ENCODE data around the gene VMP1. TPM values are rescaled to one million over a fixed set of nuclear protein-coding genes. Genes with fewer than 3 reads are reported as not detected.

The VMP1 gene
- 100 to 1,000 TPM in 2 of 5 experiments, 10 to 100 TPM in 3; 70.3 to 370 (median 82.5) TPM for total RNA-seq
- 10 to 100 TPM; 42.0 to 48.4 TPM for polyA plus RNA-seq
- total RNA-seq = 102 reads per million, percentile 85 among the genes with 10 or more reads in this experiment

GRCh38 chr17:59707149-59707970 is at the start of gene VMP1, which contains the start of gene PTRH2:
TSS of gene VMP1 (plus strand) at chr17:59707654. CDS start at chr17:59731447, 23,793 bp downstream.
TSS of gene PTRH2 (minus strand) at chr17:59707430. CDS start at chr17:59697978, 9,452 bp downstream.
- Histone ChIP-seq H3K4me3 (ENCODE audit: low read length) (peak within 1 kb of the TSS; percentile 90), H3K27ac (ENCODE audit: low read depth, low read length) (peak within 1 kb of the TSS; percentile 90), H3K27me3 (ENCODE audit: control insufficient read depth in 2 of 2, insufficient read depth in 2 of 2, low read length in 2 of 2) (no peaks in the 10 kb centered on the region), H3K4me1 (ENCODE audit: control insufficient read depth in 2 of 2, insufficient read depth in 2 of 2, low read length in 2 of 2) (peaks cover 26 to 28% of the 10 kb centered on the region in 2 donors), H3K36me3 (ENCODE audit: control insufficient read depth in 2 of 3, insufficient read depth in 3 of 3, low read length in 3 of 3) (no peaks in the 10 kb centered on the region), H3K9me3 (ENCODE audit: control insufficient read depth in 2 of 3, low read length in 3 of 3) (no peaks in the 10 kb centered on the region)
- ATAC-seq (peak; percentile 96), DNase-seq (peak; percentile 72 to 94 (median 83))
- H3K4me3 Mint-ChIP-seq = peak within 1 kb of the TSS; percentile 97 to 100 (median 99)
- intact Hi-C loops (cut with micrococcal nuclease) = loop anchor here (1.0 to 10.0 kb wide), 13 partner anchors 79 to 1855 kb away; partner anchors contain the start of genes CLTC (in 2 of the 2), DHX40 (in 2 of the 2), HEATR6 (in 2 of the 2) and RPS6KB1 (in 2 of the 2)
- H3K27me3 Mint-ChIP-seq = no peaks in the 10 kb centered on the region
- H3K4me1 Mint-ChIP-seq = peaks cover 39 to 86% (median 68%) of the 10 kb centered on the region in 7 donors
- peak within 1 kb of the TSS; percentile 96 to 100 (median 99) for H3K27ac Mint-ChIP-seq
- ChIA-PET CTCF (interaction anchor here (0.6 to 1.4 kb wide), 4 partner anchors 45 to 88 kb away, joined by 3 to 5 read pairs (median 3); partner anchors contain the start of gene CLTC), POLR2A (interaction anchor here (0.6 to 2.4 kb wide), 8 partner anchors 14 to 1214 kb away, joined by 3 to 21 read pairs (median 6); partner anchors contain the start of genes BCAS3 and CLTC)
- H3K9me3 Mint-ChIP-seq = peaks cover 0 to 2% (median 0%) of the 10 kb centered on the region in 11 donors
- peaks cover 0 to 22% (median 7%) of the 10 kb centered on the region in 5 donors for H3K36me3 Mint-ChIP-seq

GRCh38 chr17:59666235-59666634 is 41.2 kb upstream of the VMP1 start:
- intact Hi-C loops (cut with micrococcal nuclease) = loop anchor here in 1 of 2 donors (5.0 kb wide), 1 partner anchor 36 kb away; no protein-coding TSS in a partner anchor
- ATAC-seq = no peak

GRCh38 chr17:59668816-59669215 is 38.6 kb upstream of the VMP1 start:
- Mint-ChIP-seq H3K4me3 (no peak overlapping the region), H3K4me1 (peaks cover 4 to 28% (median 16%) of the 10 kb centered on the region in 7 donors), H3K27me3 (no peaks in the 10 kb centered on the region), H3K9me3 (no peaks in the 10 kb centered on the region), H3K36me3 (peaks cover 0 to 23% (median 7%) of the 10 kb centered on the region in 5 donors), H3K27ac (peak overlapping the region in 7 of 9 donors; percentile 10 to 68 (median 43))
- no peaks in the 10 kb centered on the region for H3K4me1 ChIP-seq (ENCODE audit: control insufficient read depth in 2 of 2, insufficient read depth in 2 of 2, low read length in 2 of 2)
- H3K9me3 ChIP-seq (ENCODE audit: control insufficient read depth in 2 of 3, low read length in 3 of 3) = no peaks in the 10 kb centered on the region
- H3K4me3 ChIP-seq (ENCODE audit: low read length) = no peak overlapping the region
- ChIA-PET CTCF (no interaction called here), POLR2A (interaction anchor here (1.0 to 1.4 kb wide), 2 partner anchors 12 to 18 kb away, joined by 3 to 4 read pairs; no protein-coding TSS in a partner anchor)
- ATAC-seq (no peak), DNase-seq (no peak)
- H3K27ac ChIP-seq (ENCODE audit: low read depth, low read length) = no peak overlapping the region
- intact Hi-C loops (cut with micrococcal nuclease) = loop anchor here in 1 of 2 donors (5.0 kb wide), 1 partner anchor 33 kb away; no protein-coding TSS in a partner anchor
- no peaks in the 10 kb centered on the region for H3K27me3 ChIP-seq (ENCODE audit: control insufficient read depth in 2 of 2, insufficient read depth in 2 of 2, low read length in 2 of 2)
- peaks cover 13 to 69% (median 44%) of the 10 kb centered on the region in 3 experiments for H3K36me3 ChIP-seq (ENCODE audit: control insufficient read depth in 2 of 3, insufficient read depth in 3 of 3, low read length in 3 of 3)

More at GRCh38 chr17:59666235-59666634, 41.2 kb upstream of the VMP1 start:
- H3K27ac Mint-ChIP-seq = no peak overlapping the region
- ChIA-PET CTCF (no interaction called here), POLR2A (interaction anchor here (0.9 kb wide), 1 partner anchor 46 kb away, joined by 3 read pairs; the partner anchor contains the start of gene CLTC)
- peaks cover 0 to 19% (median 12%) of the 10 kb centered on the region in 7 donors for H3K4me1 Mint-ChIP-seq
- peaks cover 4 to 20% (median 11%) of the 10 kb centered on the region in 5 donors for H3K36me3 Mint-ChIP-seq
- H3K27ac ChIP-seq (ENCODE audit: low read depth, low read length) = no peak overlapping the region
- no peak for DNase-seq
- no peaks in the 10 kb centered on the region for H3K9me3 ChIP-seq (ENCODE audit: control insufficient read depth in 2 of 3, low read length in 3 of 3)
- H3K4me1 ChIP-seq (ENCODE audit: control insufficient read depth in 2 of 2, insufficient read depth in 2 of 2, low read length in 2 of 2) = no peaks in the 10 kb centered on the region
- peaks cover 16 to 75% (median 58%) of the 10 kb centered on the region in 3 experiments for H3K36me3 ChIP-seq (ENCODE audit: control insufficient read depth in 2 of 3, insufficient read depth in 3 of 3, low read length in 3 of 3)
- H3K27me3 ChIP-seq (ENCODE audit: control insufficient read depth in 2 of 2, insufficient read depth in 2 of 2, low read length in 2 of 2) = no peaks in the 10 kb centered on the region
- H3K27me3 Mint-ChIP-seq = no peaks in the 10 kb centered on the region
- no peak overlapping the region for H3K4me3 ChIP-seq (ENCODE audit: low read length)
- H3K4me3 Mint-ChIP-seq = no peak overlapping the region
- no peaks in the 10 kb centered on the region for H3K9me3 Mint-ChIP-seq

GRCh38 chr17:59669411-59669810 is 38.0 kb upstream of the VMP1 start:
- ATAC-seq (no peak), DNase-seq (no peak)
- no peaks in the 10 kb centered on the region for H3K4me1 ChIP-seq (ENCODE audit: control insufficient read depth in 2 of 2, insufficient read depth in 2 of 2, low read length in 2 of 2)
- Mint-ChIP-seq H3K9me3 (no peaks in the 10 kb centered on the region), H3K4me1 (peaks cover 4 to 28% (median 16%) of the 10 kb centered on the region in 7 donors), H3K27me3 (no peaks in the 10 kb centered on the region), H3K36me3 (peaks cover 0 to 23% (median 7%) of the 10 kb centered on the region in 5 donors), H3K4me3 (no peak overlapping the region), H3K27ac (peak overlapping the region in 8 of 9 donors; percentile 5 to 82 (median 55))
- no peak overlapping the region for H3K4me3 ChIP-seq (ENCODE audit: low read length)
- no peaks in the 10 kb centered on the region for H3K27me3 ChIP-seq (ENCODE audit: control insufficient read depth in 2 of 2, insufficient read depth in 2 of 2, low read length in 2 of 2)
- ChIA-PET CTCF (no interaction called here), POLR2A (interaction anchor here (1.0 to 1.4 kb wide), 2 partner anchors 12 to 18 kb away, joined by 3 to 4 read pairs; no protein-coding TSS in a partner anchor)
- H3K9me3 ChIP-seq (ENCODE audit: control insufficient read depth in 2 of 3, low read length in 3 of 3) = no peaks in the 10 kb centered on the region
- intact Hi-C loops (cut with micrococcal nuclease) = loop anchor here in 1 of 2 donors (5.0 kb wide), 1 partner anchor 33 kb away; no protein-coding TSS in a partner anchor
- H3K27ac ChIP-seq (ENCODE audit: low read depth, low read length) = no peak overlapping the region
- H3K36me3 ChIP-seq (ENCODE audit: control insufficient read depth in 2 of 3, insufficient read depth in 3 of 3, low read length in 3 of 3) = peaks cover 17 to 69% (median 42%) of the 10 kb centered on the region in 3 experiments

- no peaks in the 10 kb centered on the region for H3K27me3 Mint-ChIP-seq
- CTCF ChIA-PET = interaction anchor here (0.9 kb wide), 1 partner anchor 34 kb away, joined by 3 read pairs; no protein-coding TSS in a partner anchor
- Histone ChIP-seq H3K27ac (ENCODE audit: low read depth, low read length) (no peak overlapping the region), H3K9me3 (ENCODE audit: control insufficient read depth in 2 of 3, low read length in 3 of 3) (no peaks in the 10 kb centered on the region), H3K4me1 (ENCODE audit: control insufficient read depth in 2 of 2, insufficient read depth in 2 of 2, low read length in 2 of 2) (no peaks in the 10 kb centered on the region), H3K36me3 (ENCODE audit: control insufficient read depth in 2 of 3, insufficient read depth in 3 of 3, low read length in 3 of 3) (peaks cover 22 to 68% (median 42%) of the 10 kb centered on the region in 3 experiments), H3K27me3 (ENCODE audit: control insufficient read depth in 2 of 2, insufficient read depth in 2 of 2, low read length in 2 of 2) (no peaks in the 10 kb centered on the region), H3K4me3 (ENCODE audit: low read length) (no peak overlapping the region)
- peaks cover 4 to 28% (median 16%) of the 10 kb centered on the region in 7 donors for H3K4me1 Mint-ChIP-seq
- H3K4me3 Mint-ChIP-seq = no peak overlapping the region
- no peak for ATAC-seq
- H3K27ac Mint-ChIP-seq = peak overlapping the region in 8 of 9 donors; percentile 5 to 82 (median 55)
- DNase-seq = no peak
- intact Hi-C loops (cut with micrococcal nuclease) = loop anchor here (2.0 to 5.0 kb wide), 2 partner anchors 32 to 51 kb away; partner anchors contain the start of gene CLTC (in 1 of the 2)
- peaks cover 0 to 18% (median 7%) of the 10 kb centered on the region in 5 donors for H3K36me3 Mint-ChIP-seq
- H3K9me3 Mint-ChIP-seq = no peaks in the 10 kb centered on the region
- POLR2A ChIA-PET = interaction anchor here (0.7 to 1.4 kb wide), 3 partner anchors 11 to 1038 kb away, joined by 3 to 4 read pairs (median 3); no protein-coding TSS in a partner anchor
Observed at GRCh38 chr17:59669944-59670343, 37.5 kb upstream of the VMP1 start.

- Mint-ChIP-seq H3K36me3 (peaks cover 0 to 19% (median 7%) of the 10 kb centered on the region in 5 donors), H3K27ac (peak overlapping the region; percentile 5 to 77 (median 60)), H3K9me3 (no peaks in the 10 kb centered on the region), H3K4me3 (no peak overlapping the region), H3K4me1 (peaks cover 4 to 28% (median 16%) of the 10 kb centered on the region in 7 donors), H3K27me3 (no peaks in the 10 kb centered on the region)
- Histone ChIP-seq H3K9me3 (ENCODE audit: control insufficient read depth in 2 of 3, low read length in 3 of 3) (no peaks in the 10 kb centered on the region), H3K27ac (ENCODE audit: low read depth, low read length) (peak overlapping the region; percentile 26), H3K4me1 (ENCODE audit: control insufficient read depth in 2 of 2, insufficient read depth in 2 of 2, low read length in 2 of 2) (no peaks in the 10 kb centered on the region), H3K4me3 (ENCODE audit: low read length) (no peak overlapping the region), H3K27me3 (ENCODE audit: control insufficient read depth in 2 of 2, insufficient read depth in 2 of 2, low read length in 2 of 2) (no peaks in the 10 kb centered on the region), H3K36me3 (ENCODE audit: control insufficient read depth in 2 of 3, insufficient read depth in 3 of 3, low read length in 3 of 3) (peaks cover 27 to 66% (median 44%) of the 10 kb centered on the region in 3 experiments)
- CTCF ChIA-PET = no interaction called here
- POLR2A ChIA-PET = interaction anchor here (0.9 to 1.1 kb wide), 2 partner anchors 14 to 49 kb away, joined by 3 read pairs; no protein-coding TSS in a partner anchor
- DNase-seq (no peak), ATAC-seq (no peak)
- intact Hi-C loops (cut with micrococcal nuclease) = loop anchor here in 1 of 2 donors (2.0 kb wide), 1 partner anchor 53 kb away; the partner anchor contains the start of gene CLTC
Observed at GRCh38 chr17:59671386-59671785, 36.1 kb upstream of the VMP1 start.
